WTC11 (cell line): Measurements from ENCODE around the gene RPS24. TPM values are rescaled to one million over a fixed set of nuclear protein-coding genes. Genes with fewer than 3 reads are reported as not detected.

ENCODE experiments used
- ARID4B ChIP-seq: sonication (generic); formaldehyde crosslinking; IDR thresholded peaks from 2 replicates; pipeline ENCODE4 v1.8.0; 2023; ENCODE audit warnings: missing genetic modification reagents, mild to moderate bottlenecking, borderline replicate concordance
- ATF6 ChIP-seq: sonication (generic); formaldehyde crosslinking; IDR thresholded peaks from 2 replicates; pipeline ENCODE4 v1.8.1; 2023; ENCODE audit warnings: mild to moderate bottlenecking, missing genetic modification reagents
- E2F4 ChIP-seq: sonication (generic); formaldehyde crosslinking; IDR thresholded peaks from 2 replicates; pipeline ENCODE4 v1.8.1; 2022; ENCODE audit warnings: low read depth, mild to moderate bottlenecking, moderate library complexity, missing genetic modification reagents, borderline replicate concordance
- ETV6 ChIP-seq: sonication (generic); formaldehyde crosslinking; IDR thresholded peaks from 2 replicates; pipeline ENCODE4 v1.8.1; 2022; ENCODE audit warnings: mild to moderate bottlenecking, missing genetic modification reagents
- GTF2I ChIP-seq: fragments of 250-450 bp; sonication (Bioruptor Pico); conservative IDR thresholded peaks from 2 replicates; pipeline ENCODE4 v1.4.0; 2021; ENCODE audit warnings: mild to moderate bottlenecking
- HMGA2 ChIP-seq: fragments of 250-450 bp; sonication (Bioruptor Pico); IDR thresholded peaks from 2 replicates; pipeline ENCODE4 v1.4.0; 2021; ENCODE audit warnings: mild to moderate bottlenecking, moderate library complexity
- IRF1 ChIP-seq: sonication (generic); formaldehyde crosslinking; IDR thresholded peaks from 2 replicates; pipeline ENCODE4 v1.8.0; 2023; ENCODE audit warnings: missing genetic modification reagents
- JAZF1 ChIP-seq: fragments of 250-450 bp; sonication (Bioruptor Pico); IDR thresholded peaks from 2 replicates; pipeline ENCODE4 v1.9.0; 2021; ENCODE audit warnings: moderate library complexity, mild to moderate bottlenecking, inconsistent platforms
- KAT7 ChIP-seq: sonication (generic); formaldehyde crosslinking; IDR thresholded peaks from 2 replicates; pipeline ENCODE4 v1.8.1; 2023; ENCODE audit warnings: missing genetic modification reagents, mild to moderate bottlenecking, borderline replicate concordance
- NFATC4 ChIP-seq: fragments of 250-450 bp; sonication (Bioruptor Pico); IDR thresholded peaks from 2 replicates; pipeline ENCODE4 v1.9.0; 2021; ENCODE audit warnings: mild to moderate bottlenecking
- NR2C2 ChIP-seq: sonication (generic); formaldehyde crosslinking; IDR thresholded peaks from 2 replicates; pipeline ENCODE4 v1.8.0; 2022; ENCODE audit warnings: mild to moderate bottlenecking, missing genetic modification reagents
- RELA ChIP-seq: sonication (generic); formaldehyde crosslinking; IDR thresholded peaks from 2 replicates; pipeline ENCODE4 v1.8.1; 2022; ENCODE audit warnings: missing genetic modification reagents, mild to moderate bottlenecking, borderline replicate concordance
- RORB ChIP-seq: fragments of 250-450 bp; sonication (Bioruptor Pico); IDR thresholded peaks from 2 replicates; pipeline ENCODE4 v1.9.0; 2021; ENCODE audit warnings: mild to moderate bottlenecking
- TEAD1 ChIP-seq: sonication (generic); formaldehyde crosslinking; IDR thresholded peaks from 2 replicates; pipeline ENCODE4 v1.8.0; 2022; ENCODE audit warnings: mild to moderate bottlenecking, missing genetic modification reagents
- USF1 ChIP-seq: sonication (generic); formaldehyde crosslinking; IDR thresholded peaks from 2 replicates; pipeline ENCODE4 v1.8.0; 2022; ENCODE audit warnings: mild to moderate bottlenecking, missing genetic modification reagents
- ZNF121 ChIP-seq: sonication (generic); formaldehyde crosslinking; IDR thresholded peaks from 2 replicates; pipeline ENCODE4 v1.8.0; 2023; ENCODE audit warnings: missing genetic modification reagents
- ZNF263 ChIP-seq: sonication (generic); formaldehyde crosslinking; IDR thresholded peaks from 2 replicates; pipeline ENCODE4 v1.8.1; 2022; ENCODE audit warnings: low read depth, mild to moderate bottlenecking, moderate library complexity, missing genetic modification reagents
- ZNF396 ChIP-seq: fragments of 250-450 bp; sonication (Bioruptor Pico); IDR thresholded peaks from 2 replicates; pipeline ENCODE4 v1.8.0; 2021; ENCODE audit warnings: mild to moderate bottlenecking, moderate library complexity, borderline replicate concordance
- total RNA-seq: library from RNA; stranded (reverse); gene quantifications from 3 replicates; pipeline ENCODE4 v1.2.3, GENCODE V29; 2021
- TF ChIP-seq, protein P1 (sequence below): sonication (generic); formaldehyde crosslinking; IDR thresholded peaks from 2 replicates; pipeline ENCODE4 v1.8.0; 2022; ENCODE audit warnings: mild to moderate bottlenecking, missing genetic modification reagents
- TF ChIP-seq, protein P2 (sequence below): sonication (generic); formaldehyde crosslinking; IDR thresholded peaks from 2 replicates; pipeline ENCODE4 v1.8.0; 2022; ENCODE audit warnings: mild to moderate bottlenecking, missing genetic modification reagents
- TF ChIP-seq, protein P3 (sequence below): sonication (generic); formaldehyde crosslinking; IDR thresholded peaks from 2 replicates; pipeline ENCODE4 v1.8.1; 2022; ENCODE audit warnings: mild to moderate bottlenecking, missing genetic modification reagents, moderate library complexity, borderline replicate concordance
- TF ChIP-seq, protein P4 (sequence below): fragments of 250-450 bp; sonication (Bioruptor Pico); IDR thresholded peaks from 2 replicates; pipeline ENCODE4 v1.8.0; 2021; ENCODE audit warnings: mild to moderate bottlenecking

RPS24 gene
- total RNA-seq, 1 experiment from 2014 or later, result 1,819 TPM

GRCh38 chr10:78029269-78030226 is 4.1 kb upstream of the RPS24 start, which contains the start of gene POLR3A (continued):
- TF ChIP-seq IRF1 (CRISPR knock-in tag) (no peak), JAZF1 (CRISPR knock-in tag) (no peak), ZNF121 (CRISPR knock-in tag) (no peak), KAT7 (CRISPR knock-in tag) (no peak), ATF6 (CRISPR knock-in tag) (no peak), RELA (CRISPR knock-in tag) (no peak), USF1 (CRISPR knock-in tag) (peak; percentile 97), GTF2I (CRISPR knock-in tag) (no peak), E2F4 (CRISPR knock-in tag) (no peak), TEAD1 (CRISPR knock-in tag) (peak; percentile 34), NR2C2 (CRISPR knock-in tag) (no peak), NFATC4 (CRISPR knock-in tag) (no peak), ARID4B (CRISPR knock-in tag) (0 out of 2 replicates have a peak, but pooled peaks have one; percentile 22), RORB (no peak), ZNF396 (CRISPR knock-in tag) (no peak), ZNF263 (CRISPR knock-in tag) (no peak), HMGA2 (no peak), ETV6 (CRISPR knock-in tag) (no peak; the same call in 1 of the 2 replicates)
- TF ChIP-seq, protein P1, sequence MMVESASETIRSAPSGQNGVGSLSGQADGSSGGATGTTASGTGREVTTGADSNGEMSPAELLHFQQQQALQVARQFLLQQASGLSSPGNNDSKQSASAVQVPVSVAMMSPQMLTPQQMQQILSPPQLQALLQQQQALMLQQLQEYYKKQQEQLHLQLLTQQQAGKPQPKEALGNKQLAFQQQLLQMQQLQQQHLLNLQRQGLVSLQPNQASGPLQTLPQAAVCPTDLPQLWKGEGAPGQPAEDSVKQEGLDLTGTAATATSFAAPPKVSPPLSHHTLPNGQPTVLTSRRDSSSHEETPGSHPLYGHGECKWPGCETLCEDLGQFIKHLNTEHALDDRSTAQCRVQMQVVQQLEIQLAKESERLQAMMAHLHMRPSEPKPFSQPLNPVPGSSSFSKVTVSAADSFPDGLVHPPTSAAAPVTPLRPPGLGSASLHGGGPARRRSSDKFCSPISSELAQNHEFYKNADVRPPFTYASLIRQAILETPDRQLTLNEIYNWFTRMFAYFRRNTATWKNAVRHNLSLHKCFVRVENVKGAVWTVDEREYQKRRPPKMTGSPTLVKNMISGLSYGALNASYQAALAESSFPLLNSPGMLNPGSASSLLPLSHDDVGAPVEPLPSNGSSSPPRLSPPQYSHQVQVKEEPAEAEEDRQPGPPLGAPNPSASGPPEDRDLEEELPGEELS, result 0 out of 2 replicates have a peak, but pooled peaks have one; percentile 18
- TF ChIP-seq, protein P2, sequence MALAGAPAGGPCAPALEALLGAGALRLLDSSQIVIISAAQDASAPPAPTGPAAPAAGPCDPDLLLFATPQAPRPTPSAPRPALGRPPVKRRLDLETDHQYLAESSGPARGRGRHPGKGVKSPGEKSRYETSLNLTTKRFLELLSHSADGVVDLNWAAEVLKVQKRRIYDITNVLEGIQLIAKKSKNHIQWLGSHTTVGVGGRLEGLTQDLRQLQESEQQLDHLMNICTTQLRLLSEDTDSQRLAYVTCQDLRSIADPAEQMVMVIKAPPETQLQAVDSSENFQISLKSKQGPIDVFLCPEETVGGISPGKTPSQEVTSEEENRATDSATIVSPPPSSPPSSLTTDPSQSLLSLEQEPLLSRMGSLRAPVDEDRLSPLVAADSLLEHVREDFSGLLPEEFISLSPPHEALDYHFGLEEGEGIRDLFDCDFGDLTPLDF (CRISPR knock-in tag), result no peak
- TF ChIP-seq, protein P3, sequence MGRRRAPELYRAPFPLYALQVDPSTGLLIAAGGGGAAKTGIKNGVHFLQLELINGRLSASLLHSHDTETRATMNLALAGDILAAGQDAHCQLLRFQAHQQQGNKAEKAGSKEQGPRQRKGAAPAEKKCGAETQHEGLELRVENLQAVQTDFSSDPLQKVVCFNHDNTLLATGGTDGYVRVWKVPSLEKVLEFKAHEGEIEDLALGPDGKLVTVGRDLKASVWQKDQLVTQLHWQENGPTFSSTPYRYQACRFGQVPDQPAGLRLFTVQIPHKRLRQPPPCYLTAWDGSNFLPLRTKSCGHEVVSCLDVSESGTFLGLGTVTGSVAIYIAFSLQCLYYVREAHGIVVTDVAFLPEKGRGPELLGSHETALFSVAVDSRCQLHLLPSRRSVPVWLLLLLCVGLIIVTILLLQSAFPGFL (CRISPR knock-in tag), result no peak
- TF ChIP-seq, protein P4, sequence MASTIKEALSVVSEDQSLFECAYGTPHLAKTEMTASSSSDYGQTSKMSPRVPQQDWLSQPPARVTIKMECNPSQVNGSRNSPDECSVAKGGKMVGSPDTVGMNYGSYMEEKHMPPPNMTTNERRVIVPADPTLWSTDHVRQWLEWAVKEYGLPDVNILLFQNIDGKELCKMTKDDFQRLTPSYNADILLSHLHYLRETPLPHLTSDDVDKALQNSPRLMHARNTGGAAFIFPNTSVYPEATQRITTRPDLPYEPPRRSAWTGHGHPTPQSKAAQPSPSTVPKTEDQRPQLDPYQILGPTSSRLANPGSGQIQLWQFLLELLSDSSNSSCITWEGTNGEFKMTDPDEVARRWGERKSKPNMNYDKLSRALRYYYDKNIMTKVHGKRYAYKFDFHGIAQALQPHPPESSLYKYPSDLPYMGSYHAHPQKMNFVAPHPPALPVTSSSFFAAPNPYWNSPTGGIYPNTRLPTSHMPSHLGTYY (CRISPR knock-in tag), result no peak
